Dedifferentiated amniotic fluid mesenchymal stem cell (primary cell): Measurements from ENCODE around the gene SLC10A7.
A peak's percentile ranks its signal among the peaks of the same experiment; 100 is the strongest.
"Not testable (repeated sequence)": the region's sequence is repeated elsewhere in the genome, so short reads cannot be mapped to it uniquely, and the experiment has no call there.

Experiments used
- DNase-seq: peaks from one replicate; pipeline ENCODE4 v3.0.0-alpha.2; 2016; ENCODE audit errors: extremely low spot score

SLC10A7 gene

DNA sequence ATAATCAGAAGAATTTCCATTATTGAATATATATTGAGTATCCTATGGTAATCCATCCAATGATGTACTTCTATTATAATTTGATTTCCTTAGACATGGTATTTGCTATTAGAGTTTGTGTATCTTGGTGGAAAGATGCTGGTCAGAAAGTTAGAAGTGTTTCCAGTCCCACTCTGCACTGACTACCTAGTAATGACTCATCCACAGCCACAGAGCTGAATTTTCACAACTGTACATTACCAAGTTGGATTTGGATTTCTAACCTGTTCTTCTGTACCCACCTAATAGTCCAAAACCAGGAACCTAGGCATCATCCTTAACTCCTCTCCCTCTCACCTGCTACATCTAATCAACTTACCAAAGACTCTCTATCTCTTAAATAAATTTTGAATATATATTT, 162.0 kb downstream of the SLC10A7 start:
- no peak for DNase-seq

DNA sequence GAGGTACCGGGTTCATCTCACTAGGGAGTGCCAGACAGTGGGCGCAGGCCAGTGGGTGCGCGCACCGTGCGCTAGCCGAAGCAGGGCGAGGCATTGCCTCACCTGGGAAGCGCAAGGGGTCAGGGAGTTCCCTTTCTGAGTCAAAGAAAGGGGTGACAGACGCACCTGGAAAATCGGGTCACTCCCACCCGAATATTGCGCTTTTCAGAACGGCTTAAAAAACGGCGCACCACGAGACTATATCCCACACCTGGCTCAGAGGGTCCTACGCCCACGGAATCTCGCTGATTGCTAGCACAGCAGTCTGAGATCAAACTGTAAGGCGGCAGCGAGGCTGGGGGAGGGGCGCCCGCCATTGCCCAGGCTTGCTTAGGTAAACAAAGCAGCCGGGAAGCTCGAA, 171.6 kb downstream of the SLC10A7 start:
- DNase-seq: not testable (repeated sequence)

DNA sequence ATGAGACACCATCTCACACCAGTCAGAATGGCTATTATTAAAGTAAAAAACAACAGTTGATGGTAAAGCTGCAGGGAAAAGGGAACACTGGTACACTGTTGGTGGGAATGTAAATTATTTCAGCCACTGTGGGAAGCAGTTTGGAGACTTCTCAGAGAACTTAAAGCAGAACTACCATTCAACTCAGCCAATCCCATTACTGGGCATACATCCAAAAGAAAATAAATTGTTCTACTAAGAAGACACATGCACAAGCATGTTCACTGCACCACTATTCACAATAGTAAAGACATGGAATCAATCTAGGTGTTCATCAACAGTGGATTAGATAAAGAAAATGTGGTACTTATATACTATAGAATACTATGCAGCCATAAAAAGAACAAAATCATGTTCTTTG, 172.4 kb downstream of the SLC10A7 start:
- no peak for DNase-seq

DNA sequence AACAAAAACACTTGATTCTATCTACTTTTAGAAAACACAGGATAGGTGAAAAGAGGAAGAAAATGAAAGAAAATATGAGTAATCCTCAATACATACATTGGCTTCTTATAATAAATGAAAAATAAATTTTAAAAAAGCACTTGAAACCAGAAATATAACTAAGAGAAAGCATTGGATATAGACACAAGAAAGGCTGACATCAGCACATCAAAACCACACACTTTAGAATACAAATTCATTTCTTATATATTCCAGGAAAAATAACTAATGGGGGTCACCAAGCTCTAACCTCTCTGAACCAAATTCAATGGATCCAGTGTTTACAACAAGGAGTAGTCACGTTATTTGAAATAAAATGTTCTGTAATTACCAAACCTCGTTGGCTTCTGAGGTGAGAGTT, 173.9 kb downstream of the SLC10A7 start:
- no peak for DNase-seq

DNA sequence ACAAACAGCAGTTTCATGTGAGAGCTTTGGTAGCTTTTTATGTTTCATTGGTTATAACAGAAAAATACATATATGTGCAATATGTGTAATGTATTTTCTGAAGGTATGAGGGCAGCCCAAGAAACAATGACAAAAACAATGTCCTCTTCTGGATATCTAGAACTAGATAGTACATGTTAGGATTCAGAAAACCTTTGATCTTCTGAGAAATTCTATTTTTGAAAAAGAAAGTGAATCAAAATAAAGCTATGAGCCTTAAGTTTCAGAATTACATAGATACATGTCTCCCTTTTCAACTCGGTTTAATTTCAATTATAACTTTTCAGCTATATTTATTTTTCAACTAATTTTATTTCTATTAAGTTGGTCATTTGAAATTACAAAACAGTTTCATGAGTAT, 175.5 kb downstream of the SLC10A7 start:
- no peak for DNase-seq

DNA sequence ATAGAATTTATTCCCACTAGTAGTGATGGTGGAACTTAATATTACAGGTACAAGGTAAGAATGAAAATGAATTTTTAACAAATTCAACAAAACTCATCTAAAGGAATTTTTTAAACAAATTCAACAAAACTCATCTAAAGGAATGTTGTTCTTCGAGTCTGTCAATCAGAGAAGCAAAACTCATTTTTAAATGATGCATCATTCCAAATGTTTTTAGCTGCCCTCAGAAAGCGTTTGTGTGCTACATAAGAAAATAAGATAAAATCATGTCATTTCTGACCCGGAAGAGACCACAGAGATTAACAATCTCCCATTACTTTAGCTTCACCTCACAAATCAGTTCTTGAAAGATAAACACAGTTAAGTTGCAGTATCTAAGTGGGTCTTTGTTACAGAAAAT, 178.0 kb downstream of the SLC10A7 start:
- DNase-seq: no peak

DNA sequence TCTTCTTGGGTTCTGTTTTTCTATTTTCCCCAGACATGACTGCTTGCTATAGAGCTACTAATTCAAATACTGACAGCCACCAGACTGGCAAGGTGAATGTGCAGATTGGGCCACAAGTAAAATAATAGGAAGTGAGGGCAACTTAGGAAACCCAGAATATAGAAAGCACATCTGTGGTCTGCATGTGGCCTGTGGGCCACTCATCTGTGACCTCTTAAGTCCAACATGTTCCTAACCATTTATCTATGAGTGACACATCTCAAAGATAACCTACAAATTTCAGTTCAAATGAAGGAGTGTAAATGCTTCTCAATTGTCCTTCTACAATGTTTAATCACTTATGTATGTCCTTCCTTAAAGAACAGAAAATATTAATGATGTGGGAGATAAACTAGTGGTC, 178.5 kb downstream of the SLC10A7 start:
- DNase-seq: no peak

DNA sequence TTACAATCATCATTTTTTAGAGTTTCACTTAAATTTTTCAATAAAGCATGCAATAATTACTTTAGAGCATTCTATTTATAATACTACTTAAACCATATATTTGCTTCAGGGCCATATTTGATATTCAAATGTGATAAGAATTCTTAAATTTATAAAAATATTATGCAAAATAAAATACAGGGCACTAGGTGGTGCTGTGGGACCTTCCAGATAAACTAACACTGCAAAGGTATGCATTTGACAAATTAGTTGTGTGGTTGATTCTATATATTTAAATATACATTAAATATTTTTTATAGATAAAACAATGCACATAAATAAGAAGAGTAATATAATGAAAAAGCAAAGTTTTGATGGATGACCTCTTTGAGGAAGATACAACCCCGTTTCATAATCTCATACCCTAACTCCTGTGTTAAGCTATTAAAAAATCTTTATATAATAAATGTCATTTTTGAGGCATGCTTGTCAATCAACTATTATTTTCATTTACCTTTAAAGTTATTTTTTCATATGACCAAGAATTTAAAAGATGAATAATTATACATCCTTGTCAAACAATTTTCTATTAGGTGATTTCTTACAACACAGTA, 179.0 kb downstream of the SLC10A7 start:
- peak; percentile 55 for DNase-seq

DNA sequence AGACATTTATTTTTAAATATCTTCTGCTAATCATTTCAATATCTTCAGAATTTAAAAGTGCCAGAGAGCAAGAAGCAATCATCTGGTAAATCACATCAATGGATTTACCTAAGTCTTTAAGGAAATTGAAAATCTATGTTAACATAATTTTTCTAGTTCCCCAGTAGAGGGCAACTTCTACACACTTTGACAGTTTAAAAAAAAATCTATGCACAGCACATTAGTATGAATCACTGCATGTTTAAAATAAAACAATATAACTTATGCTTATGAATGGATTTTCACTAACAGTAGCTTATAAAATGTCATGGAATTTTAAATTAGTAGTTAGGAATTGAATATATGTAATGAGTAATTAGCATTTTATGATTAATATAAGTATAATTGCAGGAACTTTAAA, 180.9 kb downstream of the SLC10A7 start:
- DNase-seq: peak; percentile 54

DNA sequence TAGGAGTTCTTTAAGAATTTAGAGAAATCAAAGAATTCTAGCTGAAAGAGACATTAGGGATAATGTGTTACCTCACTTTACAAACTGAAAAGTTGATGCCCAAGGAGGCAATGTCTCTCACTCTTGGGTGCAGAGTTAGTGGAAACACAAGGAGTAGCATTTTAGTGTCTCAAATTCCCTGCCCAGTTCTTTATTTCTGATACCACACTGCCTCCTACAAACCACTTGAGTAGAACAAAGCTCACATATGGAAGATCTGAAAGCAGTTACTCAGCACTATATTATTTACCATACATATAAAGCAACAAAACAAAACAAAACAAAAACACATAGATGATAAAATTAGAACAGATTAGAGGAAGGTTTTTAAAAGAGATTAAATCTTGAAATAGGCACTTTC, 183.2 kb downstream of the SLC10A7 start:
- no peak for DNase-seq

DNA sequence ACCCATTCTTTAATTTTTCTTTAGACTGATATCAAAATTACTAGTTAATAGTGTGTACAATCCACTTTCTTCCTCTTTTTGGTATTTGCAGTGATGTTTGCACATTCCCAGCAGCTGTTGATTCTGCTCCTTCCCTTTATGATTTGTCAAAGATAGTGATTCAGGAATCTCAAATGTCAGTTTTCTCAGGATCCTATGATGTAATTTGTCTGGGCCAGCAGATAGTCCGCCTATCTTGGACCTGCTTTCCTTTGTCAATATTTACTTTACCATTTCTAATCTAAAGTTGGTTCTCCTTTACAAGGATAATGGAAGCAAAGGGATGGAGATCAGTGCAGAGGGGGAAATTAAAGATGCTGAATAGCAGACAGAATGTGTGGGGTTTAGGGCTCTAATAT, 185.3 kb downstream of the SLC10A7 start:
- no peak for DNase-seq

DNA sequence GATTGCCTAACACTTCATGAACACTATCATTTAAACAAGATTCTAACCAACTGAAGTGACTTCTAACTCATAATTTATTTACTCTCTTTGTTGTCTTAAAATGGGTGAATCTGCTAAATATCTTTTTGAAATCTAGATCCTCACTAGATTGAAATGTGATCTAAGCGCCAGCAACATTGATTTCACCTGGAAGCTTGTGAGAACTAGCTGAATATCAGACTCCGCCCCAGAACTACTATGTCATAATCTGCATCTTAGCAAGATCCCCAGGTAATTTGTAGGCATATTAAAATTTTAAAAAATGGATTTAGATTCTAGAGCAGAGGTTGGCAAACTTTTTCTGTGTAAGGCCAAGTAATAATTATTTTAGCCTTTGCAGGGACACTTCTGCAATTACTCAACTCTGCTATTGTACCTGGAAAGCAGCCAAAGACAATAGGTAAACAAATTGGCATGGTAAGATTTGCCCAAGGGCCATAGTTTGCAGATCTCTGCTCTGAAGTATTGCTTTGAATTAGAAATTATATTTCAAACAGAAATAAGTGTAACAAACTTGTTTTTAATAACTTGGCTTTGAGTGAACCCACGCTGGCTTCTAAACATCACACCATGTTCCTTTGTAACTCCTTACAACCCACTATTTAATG, 185.9 kb downstream of the SLC10A7 start:
- DNase-seq: no peak

DNA sequence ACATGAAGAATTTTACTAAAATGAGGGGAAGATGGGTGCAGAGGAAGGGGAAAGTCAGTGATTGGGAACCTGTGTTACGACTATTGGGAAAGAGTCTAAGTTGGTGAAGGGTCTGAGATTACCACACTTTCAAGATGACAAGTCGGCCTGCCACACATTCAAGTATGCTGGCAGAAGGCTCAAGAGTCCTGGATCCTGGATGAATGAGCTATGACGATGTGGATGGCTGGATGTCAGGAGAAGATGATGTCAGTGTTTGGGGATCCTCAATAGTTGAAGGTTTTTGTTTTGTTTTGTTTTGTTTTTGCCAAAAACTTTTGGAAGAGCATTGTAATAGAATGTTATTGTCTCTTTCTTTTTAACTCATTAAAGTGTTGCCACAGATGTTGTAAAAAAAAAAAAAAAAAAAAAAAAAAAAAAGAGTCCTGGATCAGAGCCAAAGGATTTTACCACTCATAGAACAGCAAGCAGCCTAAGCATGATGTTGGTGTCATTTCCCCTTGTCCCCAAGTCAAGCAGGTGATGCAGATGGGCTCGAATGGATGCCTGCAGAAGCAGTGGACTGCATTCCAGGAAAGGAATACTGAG, 186.8 kb downstream of the SLC10A7 start:
- no peak for DNase-seq

DNA sequence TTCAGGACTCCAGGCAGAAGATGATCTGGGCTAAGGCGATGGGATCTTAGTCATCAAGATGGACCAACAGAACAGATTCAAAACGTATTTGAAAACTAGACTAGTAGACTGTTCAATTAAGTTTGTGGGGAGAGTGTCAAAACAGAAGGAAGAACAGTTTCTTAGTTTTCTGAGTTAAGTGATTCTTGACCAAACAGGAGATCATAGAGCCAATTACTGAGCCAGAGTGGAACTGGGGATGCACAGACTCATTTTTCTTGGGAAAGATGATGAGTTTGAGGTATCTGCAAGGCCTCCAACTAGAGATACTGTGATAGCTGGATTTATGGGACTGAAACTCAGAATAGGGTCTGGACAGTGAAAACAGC, 187.9 kb downstream of the SLC10A7 start:
- no peak for DNase-seq

DNA sequence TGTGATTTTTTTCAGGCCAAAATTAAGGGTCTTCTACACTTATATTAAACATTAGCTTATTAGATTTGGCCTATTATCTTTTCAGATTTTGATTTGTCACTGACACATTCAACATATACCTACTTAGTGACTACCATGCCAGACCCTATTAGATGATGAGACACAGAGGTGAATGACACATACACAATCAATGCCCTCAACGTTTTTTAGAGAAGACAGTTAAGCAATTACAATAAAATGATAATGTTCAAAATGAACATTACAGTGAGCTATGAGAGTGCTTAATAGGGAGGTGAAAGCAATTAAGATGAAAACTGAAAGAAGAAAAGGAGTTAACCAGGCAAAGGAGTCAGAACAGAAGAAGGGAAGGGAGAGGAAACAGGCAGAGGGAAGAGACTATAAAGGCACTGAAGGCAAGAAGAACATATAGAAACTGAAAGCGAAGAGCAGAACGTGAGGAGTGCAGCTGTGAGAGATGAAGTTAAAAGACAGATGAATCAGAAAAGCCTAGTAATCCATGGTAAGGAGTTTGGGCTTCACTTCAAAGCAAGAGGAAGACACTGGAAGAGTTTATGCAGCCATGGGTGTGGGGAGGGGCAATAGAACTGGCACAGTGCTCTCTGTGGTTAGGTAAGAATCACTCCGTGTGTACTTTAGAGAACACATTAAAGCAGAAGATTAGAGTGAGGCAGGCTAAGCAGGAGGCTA, 188.4 kb downstream of the SLC10A7 start:
- DNase-seq: peak; percentile 17

DNA sequence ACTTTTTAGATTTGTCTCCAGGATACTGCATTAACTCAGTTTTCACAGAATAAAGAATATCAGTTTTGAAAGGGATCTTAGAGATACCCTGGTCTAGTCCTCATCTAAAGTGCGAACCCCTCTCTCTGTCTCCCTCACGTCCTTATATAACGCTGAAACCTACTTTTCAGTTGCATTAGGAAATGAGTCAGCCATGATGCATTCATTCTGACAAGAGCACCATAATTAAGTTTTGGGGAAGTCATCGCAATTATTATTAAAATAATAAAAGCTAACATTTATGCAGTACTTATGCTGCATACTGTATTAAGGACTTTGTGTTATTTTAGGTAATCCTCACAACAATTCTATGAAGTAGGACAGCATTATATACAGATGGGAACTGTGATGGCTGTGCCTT, 191.3 kb downstream of the SLC10A7 start:
- DNase-seq: no peak

DNA sequence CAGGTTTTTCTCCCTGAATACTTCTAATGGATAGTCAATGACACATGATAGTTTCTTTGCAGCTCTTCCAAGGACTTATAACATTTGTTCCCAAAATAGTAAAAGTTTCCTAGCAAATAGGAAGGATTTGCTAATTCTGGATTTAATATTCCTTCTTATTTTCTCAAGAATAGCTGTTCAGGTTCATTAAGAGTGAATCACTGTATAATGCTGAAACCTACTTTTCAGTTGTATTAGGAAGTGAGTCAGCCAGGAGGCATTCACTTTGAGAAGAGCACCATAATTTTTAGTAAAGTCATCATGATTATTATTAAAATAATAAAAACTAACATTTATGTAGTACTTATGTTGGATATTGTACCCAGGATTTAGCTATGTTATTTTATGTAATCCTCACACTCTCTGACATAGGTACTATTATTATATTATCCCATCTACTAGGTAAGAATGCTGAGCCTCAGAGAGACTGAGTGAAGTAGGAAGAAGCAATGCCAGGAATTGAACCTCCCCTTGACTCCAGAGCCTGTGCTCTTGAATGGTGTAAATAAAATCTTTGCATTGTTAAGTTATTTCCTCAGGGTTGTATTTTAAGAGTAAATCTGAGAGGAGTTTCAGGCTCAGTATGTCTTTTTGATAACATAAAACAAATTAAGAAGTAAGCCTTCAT, 192.6 kb downstream of the SLC10A7 start:
- DNase-seq: peak; percentile 55

DNA sequence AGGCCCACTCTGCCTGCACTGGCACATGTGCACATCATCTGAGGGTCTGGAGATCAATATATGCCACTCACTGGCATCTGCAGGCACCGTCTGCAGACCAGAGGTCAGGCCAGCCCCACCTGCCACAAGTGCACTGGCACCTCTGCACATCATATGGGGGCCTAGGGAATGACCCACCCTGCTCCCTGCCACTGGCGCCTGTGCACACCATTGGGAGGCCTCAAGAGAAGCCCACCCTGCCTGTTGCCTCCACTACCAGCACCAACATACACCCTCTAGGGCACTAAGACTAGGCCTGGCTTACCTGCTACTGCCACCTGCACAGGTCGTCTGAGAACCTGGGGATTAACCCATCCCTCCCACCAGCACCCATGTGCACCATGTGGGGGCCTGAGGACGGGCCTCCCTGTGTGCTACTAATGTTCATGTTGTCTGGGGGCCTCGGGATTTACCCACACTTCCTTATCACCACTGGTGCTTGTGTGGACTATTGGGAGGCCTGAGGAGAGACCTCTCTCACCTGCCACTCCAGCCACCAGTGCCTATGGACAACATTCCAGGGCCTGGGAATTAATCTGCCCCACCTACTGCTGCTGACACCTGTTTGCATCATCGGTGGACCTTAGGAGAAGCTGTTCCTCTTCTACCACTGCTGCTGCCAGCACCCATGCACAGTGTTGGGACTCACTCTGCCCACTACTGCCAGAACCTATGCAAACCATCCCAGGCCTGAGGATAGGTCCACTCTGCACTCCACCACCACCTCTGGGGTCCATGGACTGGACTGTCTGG, 193.7 kb downstream of the SLC10A7 start:
- no peak for DNase-seq

DNA sequence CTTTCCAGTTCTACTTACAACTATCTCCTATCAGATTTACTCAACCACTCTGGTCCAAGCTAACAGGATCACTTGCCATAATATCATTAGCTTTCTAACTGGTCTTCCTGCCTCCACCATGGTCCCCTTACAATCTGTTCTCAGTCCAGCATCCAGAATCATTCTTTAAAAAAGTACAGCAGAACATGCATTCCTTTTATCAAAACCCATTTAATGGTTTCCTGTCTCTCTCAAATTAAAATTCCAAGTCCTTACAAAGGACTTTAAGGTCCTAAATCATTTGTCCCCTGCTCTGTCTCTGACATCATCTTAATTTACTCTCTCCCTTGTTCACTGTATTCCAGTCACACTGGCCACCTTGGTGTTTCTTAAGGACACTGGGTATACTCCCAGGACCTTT, 202.8 kb downstream of the SLC10A7 start:
- no peak for DNase-seq

DNA sequence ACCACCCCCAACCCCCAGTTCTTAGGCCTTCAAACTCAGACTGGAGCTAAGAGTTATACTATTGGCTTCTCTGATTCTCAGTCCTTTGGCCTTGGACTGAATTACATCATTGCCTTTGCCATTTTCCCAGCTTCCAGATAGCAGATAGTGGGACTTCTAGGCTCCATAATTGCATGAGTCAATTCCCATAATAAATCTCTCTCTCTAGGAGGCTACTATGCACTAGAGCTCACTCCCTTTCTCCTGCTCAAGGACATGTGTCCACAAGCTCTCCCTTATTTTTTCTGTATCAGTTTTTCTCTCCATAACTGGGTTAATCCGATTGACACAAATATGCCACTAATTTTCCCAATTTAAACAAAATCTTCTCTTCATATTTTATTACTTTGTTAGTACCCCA, 204.0 kb downstream of the SLC10A7 start:
- no peak for DNase-seq

DNA sequence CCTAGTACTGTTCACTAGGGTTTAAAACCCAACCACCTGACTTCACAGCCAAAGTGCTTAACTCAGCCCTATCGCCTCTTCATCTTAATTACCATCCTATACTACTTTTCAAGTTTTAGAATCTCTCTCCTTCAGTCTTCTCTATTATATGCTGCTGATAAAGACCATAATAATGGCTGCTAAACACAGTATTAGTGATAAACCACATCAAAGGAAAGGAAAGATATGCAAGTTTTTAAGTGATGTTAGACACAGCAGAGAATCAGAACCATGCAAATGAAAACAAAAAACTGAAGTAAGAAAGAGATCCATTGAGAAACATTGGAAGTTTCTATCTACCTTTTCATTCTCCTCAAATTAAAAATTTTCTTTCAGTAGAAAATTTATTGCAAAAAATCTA, 206.6 kb downstream of the SLC10A7 start:
- no peak for DNase-seq
